GM12878 (cell line): Measurements from ENCODE around the gene GJA9. TPM values are rescaled to one million over a fixed set of nuclear protein-coding genes. Genes with fewer than 3 reads are reported as not detected.

ENCODE experiments used
- ATAC-seq: fragments of 200-7000 bp; cut with Tn5 transposase; 3 replicates; pipeline ENCODE4 v1.9.1; 2020; ENCODE audit warnings: mild to moderate bottlenecking, moderate library complexity
- BruUV-seq: library from RNA; stranded (reverse); fragments of 400-500 nt; replicated peaks from 2 replicates; lab custom pipeline; 2021; lab: Mats Ljungman, UMichigan
- CTCF ChIA-PET: fragments of 300-600 bp; sonication (Branson Sonifier 250); formaldehyde crosslinking; extraction: SDS; loops from one replicate; lab custom pipeline; 2021; ENCODE audit warnings: inconsistent platforms; lab: Yijun Ruan, JAX
- POLR2A ChIA-PET: fragments of 350-600 bp; formaldehyde crosslinking; extraction: SDS; loops from one replicate; lab custom pipeline; 2021; ENCODE audit warnings: inconsistent platforms; lab: Charles Lee
- RAD21 ChIA-PET: fragments of 300-600 bp; sonication (Branson Sonifier 250); formaldehyde crosslinking; loops from one replicate; lab custom pipeline; 2023; ENCODE audit warnings: antibody characterized with exemption; ENCODE audit not compliant: unreplicated experiment; lab: Charles Lee
- SMC1A ChIA-PET: fragments of 300-600 bp; sonication (Branson Sonifier 250); formaldehyde crosslinking; loops from one replicate; lab custom pipeline; 2023; ENCODE audit not compliant: unreplicated experiment, uncharacterized antibody; lab: Charles Lee
- DNase-seq: peaks from one replicate; pipeline ENCODE4 v3.0.0-alpha.2; 2011; ENCODE audit warnings: low read depth, low spot score
- FAIRE-seq: peaks from 3 replicates; lab custom pipeline; 2011; peaks lifted over from hg19 to GRCh38; lab: Jason Lieb, UNC
- H2AFZ ChIP-seq: 2 replicates; pipeline ENCODE4 v1.6.0; 2011; ENCODE audit warnings: low read depth, low read length, control low read depth; ENCODE audit not compliant: control insufficient read depth
- H3K27ac ChIP-seq: 2 replicates; pipeline ENCODE4 v1.5.1; 2011; ENCODE audit warnings: control low read depth; ENCODE audit not compliant: control insufficient read depth, insufficient read depth
- H3K27me3 ChIP-seq, 2 experiments: replicated peaks in 1 of 2; 2 replicates each; pipeline versions ENCODE4 v1.6.0 to v1.6.1; 2011; ENCODE audit warnings: low read length in 1 of 2; ENCODE audit not compliant: control insufficient read depth in 2 of 2, insufficient read depth in 2 of 2
- H3K36me3 ChIP-seq, 2 experiments: 2 replicates each; pipeline ENCODE4 v1.5.1; 2011; ENCODE audit warnings: low read length in 1 of 2; ENCODE audit not compliant: control insufficient read depth in 2 of 2, insufficient read depth in 2 of 2
- H3K4me1 ChIP-seq: 2 replicates; pipeline ENCODE4 v1.6.1; 2011; ENCODE audit warnings: mild to moderate bottlenecking, low read length, moderate library complexity, mixed read lengths; ENCODE audit not compliant: control insufficient read depth, insufficient read depth
- H3K4me2 ChIP-seq: 2 replicates; pipeline ENCODE4 v1.6.0; 2011; ENCODE audit warnings: control low read depth; ENCODE audit not compliant: control insufficient read depth, insufficient read depth
- H3K4me3 ChIP-seq: fragments of 200-600 bp; sonication (generic); 2 replicates; pipeline ENCODE4 v1.5.1; 2016
- H3K79me2 ChIP-seq: 2 replicates; pipeline ENCODE4 v1.6.0; 2011; ENCODE audit warnings: low read length; ENCODE audit not compliant: control insufficient read depth, insufficient read depth
- H3K9ac ChIP-seq: 2 replicates; pipeline ENCODE4 v1.8.0; 2011; ENCODE audit warnings: low read length, control low read depth, mixed read lengths; ENCODE audit not compliant: control insufficient read depth, insufficient read depth
- H3K9me3 ChIP-seq: replicated peaks from 3 replicates; pipeline ENCODE4 v1.5.1; 2011; ENCODE audit warnings: mild to moderate bottlenecking, low read length; ENCODE audit not compliant: control insufficient read depth, insufficient read depth
- H4K20me1 ChIP-seq: 2 replicates; pipeline ENCODE4 v1.6.0; 2011; ENCODE audit not compliant: control insufficient read depth, insufficient read depth
- CHD2 ChIP-seq: IDR thresholded peaks from 2 replicates; pipeline ENCODE4 v1.6.1; 2011; ENCODE audit warnings: low read depth, low read length, improper control_type of control experiment, borderline replicate concordance
- ELK1 ChIP-seq: IDR thresholded peaks from 2 replicates; pipeline ENCODE4 v1.6.1; 2012; ENCODE audit warnings: low read depth, low read length, improper control_type of control experiment
- GABPA ChIP-seq: IDR thresholded peaks from 2 replicates; pipeline ENCODE4 v1.6.1; 2014; ENCODE audit warnings: antibody characterized with exemption, low read depth, mild to moderate bottlenecking, inconsistent platforms
- NFIC ChIP-seq: IDR thresholded peaks from 2 replicates; pipeline ENCODE4 v1.6.1; 2012; ENCODE audit warnings: low read depth, mild to moderate bottlenecking, inconsistent platforms, low read length, moderate library complexity
- NR2C1 ChIP-seq: fragments of 450-650 bp; IDR thresholded peaks from 2 replicates; pipeline ENCODE4 v1.6.1; 2017; ENCODE audit warnings: antibody characterized with exemption, mild to moderate bottlenecking, moderate library complexity
- RB1 ChIP-seq: fragments of 450-650 bp; formaldehyde crosslinking; IDR thresholded peaks from 2 replicates; pipeline ENCODE4 v1.6.1; 2017; ENCODE audit warnings: mild to moderate bottlenecking, borderline replicate concordance
- RBBP5 ChIP-seq: fragments of 200-600 bp; sonication (generic); conservative IDR thresholded peaks from 2 replicates; pipeline ENCODE4 v1.6.1; 2016
- WGBS: methylation state at CpG from one replicate; pipeline ENCODE4 v1.1.6; 2016; ENCODE audit warnings: low lambda C conversion rate; ENCODE audit not compliant: insufficient replicate concordance, insufficient coverage; ENCODE audit errors: missing lambda C conversion rate; 5-methylcytosine and 5-hydroxymethylcytosine counted together
- in situ Hi-C: fragments of 300-500 bp; cut with MboI; formaldehyde crosslinking; loops from 9 replicates; pipeline ENCODE4 v1.14.3; 2018; ENCODE audit warnings: mixed read lengths
- intact Hi-C: fragments of 100-400 bp; cut with micrococcal nuclease; formaldehyde crosslinking; loops from one replicate; pipeline ENCODE4 v1.14.2; 2022; ENCODE audit not compliant: unreplicated experiment
- polyA plus RNA-seq, 11 experiments: library from polyadenylated mRNA; depleted of rRNA in 4 of 11; unstranded in 6 of 11; stranded (reverse) in 5 of 11; fragments of >200 nt; fragmentation: Nextera tagmentation in 4 of 11; fragmentation: Illumina TruSeq in 1 of 11; extraction: Ambion mirVana in 4 of 11; extraction: Trizol in 1 of 11; gene quantifications; 1 replicate in 1 of 11; 2 replicates in 10 of 11; pipeline versions ENCODE4 v1.2.1 to v1.2.3, GENCODE V29; 2011 to 2016; ENCODE audit warnings: inconsistent platforms in 2 of 11, missing spikeins in 2 of 11, low read depth in 1 of 11
- total RNA-seq, 4 experiments: library from RNA; depleted of rRNA in 3 of 4; stranded (reverse); fragments of >200 nt in 3 of 4; fragmentation: Illumina TruSeq in 1 of 4; extraction: Trizol in 1 of 4; gene quantifications; 2 replicates each; pipeline versions ENCODE4 v1.2.1 to v1.2.3, GENCODE V29; 2013 to 2021
- TF ChIP-seq, protein P1 (sequence below): fragments of 450-650 bp; IDR thresholded peaks from 2 replicates; pipeline ENCODE4 v1.6.1; 2016; ENCODE audit warnings: mild to moderate bottlenecking, moderate library complexity, borderline replicate concordance
- TF ChIP-seq, protein P2 (sequence below): fragments of 450-650 bp; IDR thresholded peaks from 2 replicates; pipeline ENCODE4 v1.6.1; 2017; ENCODE audit warnings: borderline replicate concordance
- TF ChIP-seq, protein P3 (sequence below): IDR thresholded peaks from 2 replicates; pipeline ENCODE4 v1.6.1; 2012; ENCODE audit warnings: improper control_type of control experiment, low read depth, low read length; ENCODE audit not compliant: insufficient replicate concordance

Gene GJA9
- total and polyA plus RNA-seq, 10 of the 15 experiments (the other 5 are each of a cell fraction or from before 2014, with no cell fraction given): 0.13 TPM; not detected in 9

GRCh38 chr1:38875811-38876210, 5.6 kb downstream of the GJA9 start:
- H3K27ac ChIP-seq: no peak overlapping the region
- FAIRE-seq (no peak), ATAC-seq (no peak), DNase-seq (no peak)
- H3K9me3 ChIP-seq: no peaks in the 10 kb centered on the region
- H4K20me1 ChIP-seq: no peaks in the 10 kb centered on the region
- H3K4me3 ChIP-seq: no peak overlapping the region
- ChIA-PET RAD21 (no interaction called here), SMC1A (interaction anchor here (1.0 kb wide), 1 partner anchor 12 kb away, joined by 4 read pairs; no protein-coding TSS in a partner anchor), CTCF (no interaction called here), POLR2A (interaction anchor here (0.5 to 1.0 kb wide), 2 partner anchors 19 to 22 kb away, joined by 3 to 5 read pairs; no protein-coding TSS in a partner anchor)
- intact Hi-C loops: no loop called here
- no peak overlapping the region for H2AFZ ChIP-seq
- WGBS: 24% methylated on average over 2 of the region's 2 CpGs
- in situ Hi-C loops: no loop called here
- H3K4me1 ChIP-seq: peaks cover 17% of the 10 kb centered on the region
- no peak overlapping the region for H3K4me2 ChIP-seq
- H3K36me3 ChIP-seq: no peaks in the 10 kb centered on the region
- no peaks in the 10 kb centered on the region for H3K27me3 ChIP-seq
- no peak overlapping the region for H3K9ac ChIP-seq
- no TSS peak for BruUV-seq
- TF ChIP-seq, protein P1, sequence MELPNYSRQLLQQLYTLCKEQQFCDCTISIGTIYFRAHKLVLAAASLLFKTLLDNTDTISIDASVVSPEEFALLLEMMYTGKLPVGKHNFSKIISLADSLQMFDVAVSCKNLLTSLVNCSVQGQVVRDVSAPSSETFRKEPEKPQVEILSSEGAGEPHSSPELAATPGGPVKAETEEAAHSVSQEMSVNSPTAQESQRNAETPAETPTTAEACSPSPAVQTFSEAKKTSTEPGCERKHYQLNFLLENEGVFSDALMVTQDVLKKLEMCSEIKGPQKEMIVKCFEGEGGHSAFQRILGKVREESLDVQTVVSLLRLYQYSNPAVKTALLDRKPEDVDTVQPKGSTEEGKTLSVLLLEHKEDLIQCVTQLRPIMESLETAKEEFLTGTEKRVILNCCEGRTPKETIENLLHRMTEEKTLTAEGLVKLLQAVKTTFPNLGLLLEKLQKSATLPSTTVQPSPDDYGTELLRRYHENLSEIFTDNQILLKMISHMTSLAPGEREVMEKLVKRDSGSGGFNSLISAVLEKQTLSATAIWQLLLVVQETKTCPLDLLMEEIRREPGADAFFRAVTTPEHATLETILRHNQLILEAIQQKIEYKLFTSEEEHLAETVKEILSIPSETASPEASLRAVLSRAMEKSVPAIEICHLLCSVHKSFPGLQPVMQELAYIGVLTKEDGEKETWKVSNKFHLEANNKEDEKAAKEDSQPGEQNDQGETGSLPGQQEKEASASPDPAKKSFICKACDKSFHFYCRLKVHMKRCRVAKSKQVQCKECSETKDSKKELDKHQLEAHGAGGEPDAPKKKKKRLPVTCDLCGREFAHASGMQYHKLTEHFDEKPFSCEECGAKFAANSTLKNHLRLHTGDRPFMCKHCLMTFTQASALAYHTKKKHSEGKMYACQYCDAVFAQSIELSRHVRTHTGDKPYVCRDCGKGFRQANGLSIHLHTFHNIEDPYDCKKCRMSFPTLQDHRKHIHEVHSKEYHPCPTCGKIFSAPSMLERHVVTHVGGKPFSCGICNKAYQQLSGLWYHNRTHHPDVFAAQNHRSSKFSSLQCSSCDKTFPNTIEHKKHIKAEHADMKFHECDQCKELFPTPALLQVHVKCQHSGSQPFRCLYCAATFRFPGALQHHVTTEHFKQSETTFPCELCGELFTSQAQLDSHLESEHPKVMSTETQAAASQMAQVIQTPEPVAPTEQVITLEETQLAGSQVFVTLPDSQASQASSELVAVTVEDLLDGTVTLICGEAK: no peak
- TF ChIP-seq, protein P2, sequence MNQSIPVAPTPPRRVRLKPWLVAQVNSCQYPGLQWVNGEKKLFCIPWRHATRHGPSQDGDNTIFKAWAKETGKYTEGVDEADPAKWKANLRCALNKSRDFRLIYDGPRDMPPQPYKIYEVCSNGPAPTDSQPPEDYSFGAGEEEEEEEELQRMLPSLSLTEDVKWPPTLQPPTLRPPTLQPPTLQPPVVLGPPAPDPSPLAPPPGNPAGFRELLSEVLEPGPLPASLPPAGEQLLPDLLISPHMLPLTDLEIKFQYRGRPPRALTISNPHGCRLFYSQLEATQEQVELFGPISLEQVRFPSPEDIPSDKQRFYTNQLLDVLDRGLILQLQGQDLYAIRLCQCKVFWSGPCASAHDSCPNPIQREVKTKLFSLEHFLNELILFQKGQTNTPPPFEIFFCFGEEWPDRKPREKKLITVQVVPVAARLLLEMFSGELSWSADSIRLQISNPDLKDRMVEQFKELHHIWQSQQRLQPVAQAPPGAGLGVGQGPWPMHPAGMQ: no peak
- TF ChIP-seq GABPA: no peak
- TF ChIP-seq ELK1: no peak
- TF ChIP-seq NR2C1: no peak
- TF ChIP-seq NFIC: no peak
- TF ChIP-seq CHD2: no peak
- TF ChIP-seq RB1: no peak
- no peak for TF ChIP-seq RBBP5
- TF ChIP-seq, protein P3, sequence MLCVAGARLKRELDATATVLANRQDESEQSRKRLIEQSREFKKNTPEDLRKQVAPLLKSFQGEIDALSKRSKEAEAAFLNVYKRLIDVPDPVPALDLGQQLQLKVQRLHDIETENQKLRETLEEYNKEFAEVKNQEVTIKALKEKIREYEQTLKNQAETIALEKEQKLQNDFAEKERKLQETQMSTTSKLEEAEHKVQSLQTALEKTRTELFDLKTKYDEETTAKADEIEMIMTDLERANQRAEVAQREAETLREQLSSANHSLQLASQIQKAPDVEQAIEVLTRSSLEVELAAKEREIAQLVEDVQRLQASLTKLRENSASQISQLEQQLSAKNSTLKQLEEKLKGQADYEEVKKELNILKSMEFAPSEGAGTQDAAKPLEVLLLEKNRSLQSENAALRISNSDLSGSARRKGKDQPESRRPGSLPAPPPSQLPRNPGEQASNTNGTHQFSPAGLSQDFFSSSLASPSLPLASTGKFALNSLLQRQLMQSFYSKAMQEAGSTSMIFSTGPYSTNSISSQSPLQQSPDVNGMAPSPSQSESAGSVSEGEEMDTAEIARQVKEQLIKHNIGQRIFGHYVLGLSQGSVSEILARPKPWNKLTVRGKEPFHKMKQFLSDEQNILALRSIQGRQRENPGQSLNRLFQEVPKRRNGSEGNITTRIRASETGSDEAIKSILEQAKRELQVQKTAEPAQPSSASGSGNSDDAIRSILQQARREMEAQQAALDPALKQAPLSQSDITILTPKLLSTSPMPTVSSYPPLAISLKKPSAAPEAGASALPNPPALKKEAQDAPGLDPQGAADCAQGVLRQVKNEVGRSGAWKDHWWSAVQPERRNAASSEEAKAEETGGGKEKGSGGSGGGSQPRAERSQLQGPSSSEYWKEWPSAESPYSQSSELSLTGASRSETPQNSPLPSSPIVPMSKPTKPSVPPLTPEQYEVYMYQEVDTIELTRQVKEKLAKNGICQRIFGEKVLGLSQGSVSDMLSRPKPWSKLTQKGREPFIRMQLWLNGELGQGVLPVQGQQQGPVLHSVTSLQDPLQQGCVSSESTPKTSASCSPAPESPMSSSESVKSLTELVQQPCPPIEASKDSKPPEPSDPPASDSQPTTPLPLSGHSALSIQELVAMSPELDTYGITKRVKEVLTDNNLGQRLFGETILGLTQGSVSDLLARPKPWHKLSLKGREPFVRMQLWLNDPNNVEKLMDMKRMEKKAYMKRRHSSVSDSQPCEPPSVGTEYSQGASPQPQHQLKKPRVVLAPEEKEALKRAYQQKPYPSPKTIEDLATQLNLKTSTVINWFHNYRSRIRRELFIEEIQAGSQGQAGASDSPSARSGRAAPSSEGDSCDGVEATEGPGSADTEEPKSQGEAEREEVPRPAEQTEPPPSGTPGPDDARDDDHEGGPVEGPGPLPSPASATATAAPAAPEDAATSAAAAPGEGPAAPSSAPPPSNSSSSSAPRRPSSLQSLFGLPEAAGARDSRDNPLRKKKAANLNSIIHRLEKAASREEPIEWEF: no peak
- peaks cover 23% of the 10 kb centered on the region for H3K79me2 ChIP-seq
